K562 (cell line): ENCODE results near the gene FAM83D. TPM values are rescaled to one million over a fixed set of nuclear protein-coding genes. Genes with fewer than 3 reads are reported as not detected.

Experiments
- ATAC-seq: fragments of 200-7000 bp; cut with Tn5 transposase; 3 replicates; pipeline ENCODE4 v1.9.1; 2020; ENCODE audit warnings: moderate library complexity
- BruUV-seq: library from RNA; stranded (reverse); fragments of 400-500 nt; replicated peaks from 2 replicates; lab custom pipeline; 2021; lab: Mats Ljungman, UMichigan
- CTCF ChIA-PET: fragments of 300-600 bp; formaldehyde crosslinking; extraction: SDS; loops from one replicate; lab custom pipeline; 2021; ENCODE audit warnings: low intra/inter-chr PET ratio; lab: Yijun Ruan, JAX
- POLR2A ChIA-PET: fragments of 300-600, 350-650 bp; sonication (Branson Sonifier 250); formaldehyde crosslinking; extraction: SDS; loops from one replicate; lab custom pipeline; 2021; ENCODE audit warnings: antibody characterized with exemption, inconsistent platforms; lab: Yijun Ruan, JAX
- DNase-seq, 4 experiments: peaks; one replicate each; pipeline versions ENCODE4 v3.0.0 to v3.0.0-alpha.2; 2011 to 2018; ENCODE audit warnings: low spot score in 3 of 4, mixed read lengths in 3 of 4; ENCODE audit errors: extremely low read depth in 1 of 4
- FAIRE-seq: peaks from 2 replicates; lab custom pipeline; 2011; peaks lifted over from hg19 to GRCh38; lab: Jason Lieb, UNC
- H2AFZ ChIP-seq: 2 replicates; pipeline ENCODE4 v1.6.0; 2011; ENCODE audit warnings: low read depth, low read length, control low read depth, inconsistent platforms
- H3K27ac ChIP-seq: fragments of 200-600 bp; 3 replicates; pipeline ENCODE4 v1.8.0; 2011; ENCODE audit warnings: low read depth, mild to moderate bottlenecking, control low read depth, inconsistent platforms, low read length, moderate library complexity, mixed read lengths; ENCODE audit errors: extremely low read depth
- H3K27me3 ChIP-seq, 2 experiments: fragments of 300-600 bp in 1 of 2; 2 replicates in 1 of 2; 3 replicates in 1 of 2; pipeline versions ENCODE4 v1.6.0 to v1.8.0; 2011; ENCODE audit warnings: inconsistent platforms in 2 of 2, low read length in 2 of 2, mild to moderate bottlenecking in 1 of 2, mixed read lengths in 1 of 2, moderate library complexity in 1 of 2; ENCODE audit not compliant: control insufficient read depth in 2 of 2, insufficient read depth in 2 of 2
- H3K36me3 ChIP-seq: fragments of 300-600 bp; 3 replicates; pipeline ENCODE4 v1.8.0; 2011; ENCODE audit warnings: mild to moderate bottlenecking, low read length, inconsistent platforms; ENCODE audit not compliant: control insufficient read depth, insufficient read depth
- H3K4me1 ChIP-seq, 2 experiments: fragments of 200-600 bp in 1 of 2; replicated peaks in 1 of 2; 2 replicates in 1 of 2; 3 replicates in 1 of 2; pipeline versions ENCODE4 v1.5.1 to v1.8.0; 2011; ENCODE audit warnings: inconsistent platforms in 2 of 2, low read length in 2 of 2, mild to moderate bottlenecking in 1 of 2, mixed read lengths in 1 of 2, moderate library complexity in 1 of 2; ENCODE audit not compliant: control insufficient read depth in 2 of 2, insufficient read depth in 2 of 2
- H3K4me2 ChIP-seq: 2 replicates; pipeline ENCODE4 v1.6.1; 2011; ENCODE audit warnings: low read length, control low read depth, inconsistent platforms, mixed read lengths; ENCODE audit not compliant: insufficient read depth
- H3K4me3 ChIP-seq: fragments of 200-600 bp; sonication (generic), shearing (Covaris generic); 2 replicates; pipeline ENCODE4 v1.5.1; 2016; ENCODE audit warnings: control low read depth, inconsistent platforms
- H3K79me2 ChIP-seq: fragments of 200-600 bp; 3 replicates; pipeline ENCODE4 v1.8.0; 2011; ENCODE audit warnings: low read length, inconsistent platforms; ENCODE audit not compliant: control insufficient read depth, insufficient read depth
- H3K9ac ChIP-seq, 2 experiments: 2 replicates each; pipeline versions ENCODE4 v1.6.0 to v1.6.1; 2011; ENCODE audit warnings: low read depth in 2 of 2, low read length in 2 of 2, control low read depth in 1 of 2, inconsistent platforms in 1 of 2, mild to moderate bottlenecking in 1 of 2, mixed read lengths in 1 of 2; ENCODE audit not compliant: insufficient read depth in 1 of 2
- H3K9me1 ChIP-seq: one replicate; pipeline ENCODE4 v1.6.0; 2011; ENCODE audit warnings: inconsistent platforms, mild to moderate bottlenecking, low read length, moderate library complexity; ENCODE audit not compliant: control insufficient read depth, insufficient read depth
- H3K9me3 ChIP-seq: replicated peaks from 2 replicates; pipeline ENCODE4 v1.5.1; 2011; ENCODE audit warnings: low read depth, low read length, inconsistent platforms; ENCODE audit not compliant: control insufficient read depth, insufficient read depth
- H4K20me1 ChIP-seq: replicated peaks from 2 replicates; pipeline ENCODE4 v1.6.1; 2011; ENCODE audit warnings: low read length, inconsistent platforms, mixed read lengths; ENCODE audit not compliant: control insufficient read depth, insufficient read depth
- AFF1 ChIP-seq, 2 experiments: fragments of 450-650 bp; IDR thresholded peaks; 2 replicates each; pipeline ENCODE4 v1.6.1; 2018; ENCODE audit warnings: mild to moderate bottlenecking in 2 of 2, low read depth in 1 of 2; ENCODE audit not compliant: partially characterized antibody in 2 of 2
- ASH1L ChIP-seq: fragments of 450-650 bp; IDR thresholded peaks from 2 replicates; pipeline ENCODE4 v1.6.1; 2018; ENCODE audit warnings: borderline replicate concordance, mild to moderate bottlenecking, low read depth; ENCODE audit not compliant: partially characterized antibody
- MTA1 ChIP-seq: fragments of 450-650 bp; IDR thresholded peaks from 2 replicates; pipeline ENCODE4 v1.6.1; 2017; ENCODE audit warnings: borderline replicate concordance
- RBBP5 ChIP-seq: fragments of 200-600 bp; sonication (generic); IDR thresholded peaks from 2 replicates; pipeline ENCODE4 v1.6.1; 2012; ENCODE audit warnings: borderline replicate concordance, mild to moderate bottlenecking, low read length, control low read depth, inconsistent platforms; ENCODE audit not compliant: insufficient read depth, poor library complexity, severe bottlenecking
- ZBTB5 ChIP-seq: fragments of 450-650 bp; IDR thresholded peaks from 2 replicates; pipeline ENCODE4 v1.6.1; 2017; ENCODE audit warnings: antibody characterized with exemption
- ZNF512 ChIP-seq: IDR thresholded peaks from 2 replicates; pipeline ENCODE4 v1.6.1; 2016; ENCODE audit warnings: missing genetic modification characterization, missing compliant biosample characterization
- WGBS: fragments of 100-300 bp; shearing (Covaris generic); methylation state at CpG from one replicate; pipeline ENCODE4 v1.1.6; 2016; ENCODE audit warnings: low coverage, mixed read lengths; ENCODE audit not compliant: insufficient coverage; ENCODE audit errors: missing lambda C conversion rate; 5-methylcytosine and 5-hydroxymethylcytosine counted together
- in situ Hi-C: fragments of 300-500 bp; cut with MboI; formaldehyde crosslinking; loops from 4 replicates; pipeline ENCODE4 v1.15.0; 2018; ENCODE audit warnings: inconsistent platforms, mixed read lengths
- intact Hi-C: fragments of 100-400 bp; cut with micrococcal nuclease; formaldehyde crosslinking; loops from 2 replicates; pipeline ENCODE4 v1.14.2; 2022
- polyA plus RNA-seq, 8 experiments: library from polyadenylated mRNA; depleted of rRNA in 4 of 8; stranded (reverse) in 5 of 8; unstranded in 3 of 8; fragments of >200 nt; fragmentation: Nextera tagmentation in 2 of 8; fragmentation: Illumina TruSeq in 1 of 8; extraction: Ambion mirVana in 2 of 8; extraction: Trizol in 1 of 8; gene quantifications; 2 replicates each; pipeline versions ENCODE4 v1.2.1 to v1.2.3, GENCODE V29; 2011 to 2014; ENCODE audit warnings: inconsistent platforms in 1 of 8, missing spikeins in 1 of 8
- total RNA-seq, 7 experiments: library from RNA; depleted of rRNA in 6 of 7; stranded (reverse); fragments of >200 nt in 6 of 7; fragmentation: Illumina TruSeq in 2 of 7; extraction: Trizol in 2 of 7; gene quantifications; 2 replicates each; pipeline versions ENCODE4 v1.2.1 to v1.2.3, GENCODE V29; 2011 to 2021; ENCODE audit warnings: low replicate concordance in 1 of 7
- TF ChIP-seq, protein P1 (sequence below): fragments of 450-650 bp; IDR thresholded peaks from 2 replicates; pipeline ENCODE4 v1.6.1; 2016; ENCODE audit warnings: missing biosample characterization, missing genetic modification characterization

The FAM83D gene
- total and polyA plus RNA-seq, 9 of the 15 experiments (the other 6 are each of a cell fraction or from before 2014, with no cell fraction given): 8.2 to 66.1 (median 43.5) TPM

DNA sequence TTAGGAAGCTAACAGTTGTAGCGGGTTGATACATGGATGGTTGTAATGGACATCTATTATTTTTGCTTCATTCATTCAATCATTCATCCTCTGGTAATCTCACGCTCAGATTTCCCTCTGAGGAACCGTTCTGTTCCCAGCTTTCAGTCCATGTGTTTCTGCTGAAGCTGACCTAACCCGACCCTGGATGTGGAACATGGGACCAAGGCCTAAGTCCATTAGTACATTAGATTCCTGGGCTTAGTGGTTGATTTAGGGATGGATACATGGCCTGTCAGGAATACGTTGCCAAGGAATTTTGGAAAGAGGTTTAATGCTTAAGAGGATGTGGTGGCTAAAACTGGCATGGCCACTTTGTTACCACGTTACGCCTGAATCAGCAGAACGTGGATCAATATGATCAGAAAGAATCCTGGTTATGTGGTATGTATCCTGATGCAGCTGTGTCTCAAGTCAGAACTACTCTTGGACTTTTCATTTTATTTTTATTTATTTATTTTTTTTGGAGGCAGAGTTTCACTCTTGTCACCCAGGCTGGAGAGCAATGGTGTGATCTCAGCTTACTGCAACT lies 31.8 kb downstream of the FAM83D start:
- FAIRE-seq: no peak

More for the DNA sequence above, 31.8 kb downstream of the FAM83D start:
- Histone ChIP-seq H3K27me3 (no peaks in the 10 kb centered on the region), H3K9me3 (no peaks in the 10 kb centered on the region), H3K4me1 (peaks cover 10 to 13% of the 10 kb centered on the region in 2 experiments; a peak in 4 of 5 replicates), H3K27ac (no peak overlapping the region), H3K4me3 (no peak overlapping the region), H3K36me3 (peaks cover 17% of the 10 kb centered on the region), H3K4me2 (no peak overlapping the region), H3K9me1 (no peaks in the 10 kb centered on the region), H3K9ac (no peak overlapping the region), H3K79me2 (peaks cover 25% of the 10 kb centered on the region), H4K20me1 (no peaks in the 10 kb centered on the region), H2AFZ (no peak overlapping the region)
- intact Hi-C loops (no loop called here), in situ Hi-C loops (no loop called here)
- POLR2A ChIA-PET: interaction anchor here (1.1 to 1.5 kb wide), 5 partner anchors 9 to 63 kb away, joined by 3 to 6 read pairs (median 3); no protein-coding TSS in a partner anchor
- CTCF ChIA-PET: no interaction called here
- no peak for TF ChIP-seq ZNF512 (tag)
- TF ChIP-seq, protein P1, sequence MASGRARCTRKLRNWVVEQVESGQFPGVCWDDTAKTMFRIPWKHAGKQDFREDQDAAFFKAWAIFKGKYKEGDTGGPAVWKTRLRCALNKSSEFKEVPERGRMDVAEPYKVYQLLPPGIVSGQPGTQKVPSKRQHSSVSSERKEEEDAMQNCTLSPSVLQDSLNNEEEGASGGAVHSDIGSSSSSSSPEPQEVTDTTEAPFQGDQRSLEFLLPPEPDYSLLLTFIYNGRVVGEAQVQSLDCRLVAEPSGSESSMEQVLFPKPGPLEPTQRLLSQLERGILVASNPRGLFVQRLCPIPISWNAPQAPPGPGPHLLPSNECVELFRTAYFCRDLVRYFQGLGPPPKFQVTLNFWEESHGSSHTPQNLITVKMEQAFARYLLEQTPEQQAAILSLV (tag): no peak
- TF ChIP-seq AFF1 (IDR thresholded peaks at IDR 0.05; ENCODE audit: low read depth in 1 of 2, partially characterized antibody in 2 of 2): no peak
- no peak for TF ChIP-seq MTA1
- TF ChIP-seq ASH1L: no peak
- TF ChIP-seq RBBP5: no peak
- no peak for TF ChIP-seq ZBTB5
- DNase-seq (no peak), ATAC-seq (no peak)
- WGBS: 79% methylated on average over 8 of the region's 8 CpGs
- no TSS peak for BruUV-seq
